HG02798 (cell line): ENCODE data around the gene TGM2.
A peak's percentile ranks its signal among the peaks of the same experiment; 100 is the strongest.

Experiments used
- ATAC-seq: cut with Tn5 transposase; IDR thresholded peaks from one replicate; pipeline ENCODE4 v1.9.1; 2021; ENCODE audit warnings: mild to moderate bottlenecking; ENCODE audit not compliant: unreplicated experiment, poor library complexity

The TGM2 gene

GRCh38 chr20:38165089-38165965, at the start of gene TGM2:
Gene TGM2, minus strand, starts transcription at chr20:38165270. Its CDS starts 72 bp downstream, at chr20:38165198.
- ATAC-seq, result peak; percentile 87

DNA sequence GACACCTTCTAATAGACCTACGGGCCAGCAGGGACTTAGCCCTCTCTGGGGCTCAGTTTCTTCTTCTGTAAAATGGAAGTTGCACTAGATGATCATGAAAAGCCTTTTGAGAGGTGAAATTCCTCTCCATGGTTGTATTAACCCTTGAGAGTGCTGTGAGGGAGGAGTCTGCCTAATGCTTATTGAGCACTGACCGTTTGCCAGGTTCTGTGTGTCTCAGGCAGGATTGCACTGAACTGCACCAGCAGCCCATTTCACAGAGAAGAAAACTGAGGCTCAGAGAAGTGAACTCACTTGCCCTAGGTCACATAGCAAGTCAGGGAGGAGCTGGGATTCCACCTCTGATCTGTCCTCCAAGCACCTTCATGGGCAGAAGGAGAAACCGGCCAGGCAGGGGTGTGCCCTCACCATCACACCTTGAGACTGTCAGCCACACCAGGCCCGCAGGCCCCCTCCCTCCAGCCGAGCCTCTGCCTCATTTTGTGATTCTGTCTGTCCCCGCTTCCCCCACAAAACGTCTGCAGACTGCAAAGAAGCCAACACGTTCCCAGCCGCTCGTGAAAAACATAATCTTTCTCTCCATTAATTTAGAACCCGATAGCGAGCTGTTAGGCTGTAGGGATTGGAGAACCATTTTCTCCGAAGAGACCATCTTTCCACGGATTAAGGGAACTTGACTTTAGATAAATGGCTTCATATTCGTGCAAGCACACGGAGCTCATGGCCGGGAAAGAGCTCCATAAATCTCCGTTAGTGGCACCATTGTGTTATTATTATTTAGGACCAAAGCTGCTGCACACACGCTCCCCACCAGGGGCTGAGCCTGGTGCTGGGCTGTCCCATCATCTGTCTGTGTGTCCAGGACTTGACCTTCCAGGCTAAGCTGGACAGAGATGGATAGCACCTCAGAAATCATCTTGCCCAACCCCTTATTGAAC, 49.5 kb upstream of the TGM2 start:
- ATAC-seq, result no peak

- ATAC-seq, result no peak
These were observed 48.5 kb upstream of the TGM2 start for GRCh38 chr20:38213607-38213940.

DNA sequence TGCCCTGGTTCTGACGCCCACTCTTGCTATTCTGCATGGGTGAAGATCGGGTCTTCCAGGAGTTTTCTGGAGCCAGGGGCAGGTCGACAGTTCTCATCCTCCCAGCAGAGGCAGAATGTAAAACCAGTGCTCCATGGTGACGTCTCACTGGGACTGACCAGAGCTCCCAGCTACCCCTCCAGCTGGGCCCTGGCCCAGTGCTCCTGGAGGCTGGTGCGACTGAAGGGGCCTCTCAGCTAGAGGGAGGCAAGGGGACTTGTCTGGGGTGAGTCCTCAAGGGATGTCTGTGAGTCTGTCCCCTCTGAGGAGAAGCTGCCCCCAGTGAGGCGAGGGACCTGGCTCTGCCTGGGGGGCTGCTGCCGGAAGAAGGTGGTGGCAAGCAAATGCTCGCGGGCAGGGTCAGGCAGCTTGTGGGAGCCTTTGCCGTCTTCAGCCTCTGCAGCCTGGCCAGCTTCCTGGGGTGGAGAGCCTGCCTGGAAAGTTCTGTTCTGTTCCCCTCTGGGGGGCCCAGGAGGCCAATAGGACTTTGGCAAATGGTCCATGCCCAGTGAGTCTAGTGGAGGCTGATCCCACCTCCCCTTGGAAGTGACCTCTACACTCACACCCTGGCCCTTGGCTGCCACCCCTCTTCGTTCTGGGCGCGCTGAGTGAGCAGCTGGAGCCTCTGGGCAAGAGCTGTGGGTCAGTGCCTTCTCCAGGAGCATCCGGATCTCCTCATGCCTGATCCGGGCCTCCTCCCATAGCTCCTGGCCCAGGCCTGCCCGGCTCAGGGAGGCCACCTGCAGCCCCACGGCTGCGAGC, 47.9 kb upstream of the TGM2 start:
- ATAC-seq, result no peak

DNA sequence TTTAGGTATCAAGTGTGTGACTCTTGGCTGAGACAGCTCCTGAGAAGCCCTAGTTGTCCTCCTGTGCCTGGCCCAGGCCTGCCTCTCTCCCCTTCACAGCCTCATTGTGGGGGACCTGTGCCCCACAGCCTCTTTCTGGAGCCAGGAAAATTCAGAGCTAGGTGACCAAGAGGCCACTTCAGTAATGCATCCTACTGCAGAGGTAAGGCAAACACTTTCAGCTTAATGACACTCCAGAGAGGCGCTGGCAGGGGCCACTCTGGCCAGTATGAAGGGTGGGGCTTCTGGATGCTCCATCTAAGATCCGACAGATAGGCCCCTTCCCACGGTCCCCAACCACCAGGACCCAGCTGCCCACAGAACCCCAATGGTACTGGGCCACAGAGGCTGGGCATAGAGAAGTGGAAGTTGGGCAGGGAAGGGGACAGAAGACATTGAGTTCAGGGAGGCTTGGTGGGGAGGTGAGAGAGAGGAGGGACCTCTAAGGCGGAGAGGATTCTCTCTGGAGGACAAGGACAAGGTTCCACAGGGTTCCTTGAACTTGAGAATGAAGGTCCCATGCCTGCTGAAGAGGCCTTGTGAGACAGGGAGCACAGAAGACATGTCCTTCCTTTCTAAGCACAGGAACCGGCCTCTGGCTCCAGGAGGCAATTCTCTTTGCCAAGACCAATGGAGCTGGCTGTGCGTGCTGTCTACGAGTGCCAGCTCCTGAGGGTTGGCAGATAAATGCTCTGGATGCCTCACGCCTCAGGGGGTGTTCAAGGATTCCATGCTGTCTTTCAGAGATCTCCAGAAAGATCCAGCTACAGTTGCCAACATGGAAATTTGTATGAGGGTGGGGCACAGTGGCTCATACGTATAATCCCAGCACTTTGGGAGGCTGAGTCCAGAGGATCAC, 46.4 kb upstream of the TGM2 start:
- no peak for ATAC-seq

- ATAC-seq, result no peak
These were observed 45.7 kb upstream of the TGM2 start for GRCh38 chr20:38210741-38211140.

DNA sequence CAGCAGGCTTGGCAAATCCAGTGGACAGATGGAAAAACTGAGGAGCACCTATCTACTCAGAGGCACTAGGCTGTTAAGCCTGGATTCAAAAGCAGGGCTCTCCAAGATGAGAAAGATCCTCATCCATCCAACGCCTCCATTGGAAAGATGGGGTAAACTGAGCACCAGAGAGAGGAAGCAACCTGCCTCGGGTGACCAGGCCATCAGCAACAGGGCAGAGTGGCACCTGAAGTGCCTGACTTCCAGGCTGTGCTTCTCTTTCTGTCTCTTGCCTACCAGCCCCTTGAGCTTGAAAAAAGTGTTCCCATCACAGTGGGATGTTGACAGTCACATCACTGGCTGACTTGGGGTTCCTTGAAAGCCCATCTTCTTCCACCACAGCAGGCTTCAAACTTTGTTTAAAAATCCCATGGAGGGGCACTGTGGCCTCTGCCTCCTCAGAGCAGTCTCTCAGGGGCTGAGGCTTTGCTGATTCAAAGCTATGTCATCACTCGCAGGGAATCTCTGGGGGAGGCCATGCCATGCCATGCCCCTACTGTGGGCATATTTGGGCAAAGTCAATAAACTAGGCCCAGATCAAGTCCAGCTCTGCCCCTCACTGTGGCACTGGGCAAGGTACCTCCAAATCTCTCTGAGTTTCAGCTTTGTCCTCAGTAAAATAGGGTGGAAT, 44.8 kb upstream of the TGM2 start:
- no peak for ATAC-seq

DNA sequence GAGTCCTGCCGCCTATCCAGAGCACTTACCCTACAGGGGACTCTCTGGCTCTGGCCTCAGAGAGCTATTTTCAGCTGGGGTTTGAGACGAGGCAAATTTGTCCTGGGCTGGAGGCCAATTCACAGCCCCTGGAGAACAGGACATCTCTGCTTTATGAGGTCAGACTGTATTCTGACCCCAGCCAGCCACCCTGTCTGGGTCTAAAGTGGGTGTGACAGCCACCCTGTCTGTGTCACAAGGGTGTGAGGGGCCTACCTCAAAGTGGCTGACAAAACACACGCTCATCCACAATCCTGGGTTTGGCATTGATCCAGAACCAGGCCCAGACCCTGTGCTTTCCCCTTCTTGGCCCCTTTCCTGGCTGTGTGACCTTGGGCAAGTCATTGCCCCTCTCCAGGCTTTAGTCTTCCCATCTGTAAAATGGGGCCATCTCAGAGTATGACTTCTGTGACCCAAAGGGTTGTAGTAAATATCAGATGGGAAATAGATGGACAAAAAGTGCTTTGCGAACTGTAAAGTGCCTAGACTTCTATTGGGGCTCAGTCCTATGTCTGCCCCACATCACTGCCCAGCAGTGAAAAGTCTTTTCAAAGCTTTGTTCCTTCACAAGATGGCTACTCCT, 44.1 kb upstream of the TGM2 start:
- no peak for ATAC-seq

DNA sequence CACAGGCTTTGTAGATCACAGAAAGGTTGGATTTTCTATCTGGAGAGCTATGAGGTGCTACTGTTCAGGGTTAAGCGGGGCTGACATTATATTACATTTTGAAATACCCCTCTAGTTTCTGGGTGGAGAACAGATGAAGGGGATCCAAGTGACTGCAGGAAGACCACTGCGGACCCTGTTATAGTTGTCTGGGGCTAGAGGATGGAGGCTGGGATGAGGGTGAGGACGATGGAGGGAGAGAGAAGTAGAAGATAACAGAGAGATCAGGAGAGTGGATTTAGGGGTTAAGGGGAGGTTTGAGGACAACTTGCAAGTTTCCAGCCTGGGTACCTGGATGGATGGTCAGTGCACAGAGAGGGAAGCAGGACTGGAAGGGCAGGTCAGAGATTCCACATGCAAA, 43.5 kb upstream of the TGM2 start:
- no peak for ATAC-seq

- ATAC-seq, result no peak
These were observed 43.0 kb upstream of the TGM2 start for GRCh38 chr20:38208088-38208487.

DNA sequence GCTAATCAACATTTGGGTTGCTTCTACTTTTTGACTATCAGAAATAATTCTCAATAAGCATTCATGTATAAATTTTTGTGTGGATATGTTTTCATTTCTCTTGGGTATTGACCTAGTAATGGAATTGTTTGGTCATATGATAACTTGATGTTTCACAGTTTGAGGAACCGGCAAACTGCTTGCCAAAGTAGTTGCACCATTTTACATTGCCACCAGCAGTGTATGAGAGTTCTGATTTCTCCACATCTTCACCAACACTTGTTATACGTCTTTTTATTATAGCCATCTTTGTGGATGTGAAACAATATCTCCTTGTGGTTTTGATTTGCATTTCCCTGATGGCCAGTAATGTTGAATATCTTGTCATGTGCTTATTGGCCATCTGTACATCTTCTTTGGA, 42.6 kb upstream of the TGM2 start:
- ATAC-seq, result no peak

GRCh38 chr20:38205001-38205400, 39.9 kb upstream of the TGM2 start:
- ATAC-seq, result no peak

DNA sequence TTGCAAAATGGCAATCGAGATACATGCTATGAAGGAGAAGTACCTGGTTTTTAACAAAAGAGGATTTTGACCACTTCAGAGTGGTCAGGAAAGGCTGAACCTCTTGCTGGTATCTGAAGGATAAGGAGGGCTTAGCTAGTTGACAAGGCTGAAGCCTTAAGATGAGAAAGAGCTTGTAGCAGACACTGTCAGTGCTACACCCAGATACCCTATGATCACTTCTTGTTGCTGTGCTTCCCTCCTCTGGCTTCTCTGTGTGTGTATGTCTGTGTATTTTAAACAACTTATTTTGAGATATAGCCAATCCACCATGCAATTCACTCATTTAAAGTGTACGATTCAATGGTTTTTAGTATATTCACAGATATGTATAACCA, 38.9 kb upstream of the TGM2 start:
- no peak for ATAC-seq

GRCh38 chr20:38203337-38203980, 38.4 kb upstream of the TGM2 start:
- no peak for ATAC-seq

GRCh38 chr20:38202982-38203293, 37.9 kb upstream of the TGM2 start:
- no peak for ATAC-seq

DNA sequence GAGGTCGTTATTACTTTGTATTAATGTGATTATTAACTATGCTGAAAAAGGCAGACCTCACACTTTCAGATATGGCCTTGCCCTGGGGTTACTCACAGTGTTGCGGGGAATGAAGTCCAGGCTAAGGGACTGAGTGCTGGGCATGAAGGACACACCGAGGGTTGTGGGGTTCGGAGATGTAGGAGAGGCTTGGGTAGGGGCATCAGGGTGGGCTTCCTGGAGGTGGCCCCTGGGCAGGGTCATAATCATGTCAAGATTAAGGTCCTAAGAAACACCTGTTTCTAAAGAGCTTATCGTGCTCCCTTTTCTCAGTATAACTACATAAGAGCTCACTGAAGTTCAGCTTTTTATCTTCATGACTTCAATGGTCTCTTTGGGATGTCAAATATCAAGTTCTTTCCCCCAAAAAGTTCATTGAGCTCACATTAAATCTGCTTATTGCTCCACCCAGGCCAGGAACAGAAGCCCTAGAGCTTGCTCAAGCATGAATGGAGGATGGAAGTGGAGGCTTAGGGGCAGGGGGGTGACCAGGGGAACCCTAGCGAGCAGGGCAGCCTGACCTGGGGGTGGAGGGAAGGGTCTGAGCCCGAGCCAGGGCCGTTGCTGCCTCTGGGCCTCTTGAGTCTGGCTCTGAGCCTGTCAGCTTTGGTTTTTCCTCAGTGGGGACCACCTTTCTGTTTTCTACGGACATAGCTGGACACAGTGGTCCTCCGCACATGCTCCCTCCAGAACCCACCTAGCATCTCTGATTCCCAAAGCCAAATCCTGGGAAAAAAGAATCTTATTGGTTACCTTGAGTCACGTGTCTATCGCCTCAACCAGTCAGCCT, 37.3 kb upstream of the TGM2 start:
- no peak for ATAC-seq

- ATAC-seq, result no peak
These were observed 36.3 kb upstream of the TGM2 start for GRCh38 chr20:38201356-38201755.

- no peak for ATAC-seq
These were observed 35.6 kb upstream of the TGM2 start for GRCh38 chr20:38200646-38201045.
